K562 (cell line): Measurements from ENCODE around the gene PTGR3. TPM values are rescaled to one million over a fixed set of nuclear protein-coding genes. Genes with fewer than 3 reads are reported as not detected.

Experiments used
- ATAC-seq: fragments of 200-7000 bp; cut with Tn5 transposase; 3 replicates; pipeline ENCODE4 v1.9.1; 2020; ENCODE audit warnings: moderate library complexity
- BruUV-seq: library from RNA; stranded (reverse); fragments of 400-500 nt; replicated peaks from 2 replicates; lab custom pipeline; 2021; lab: Mats Ljungman, UMichigan
- CTCF ChIA-PET: fragments of 300-600 bp; formaldehyde crosslinking; extraction: SDS; loops from one replicate; lab custom pipeline; 2021; ENCODE audit warnings: low intra/inter-chr PET ratio; lab: Yijun Ruan, JAX
- POLR2A ChIA-PET: fragments of 300-600, 350-650 bp; sonication (Branson Sonifier 250); formaldehyde crosslinking; extraction: SDS; loops from one replicate; lab custom pipeline; 2021; ENCODE audit warnings: antibody characterized with exemption, inconsistent platforms; lab: Yijun Ruan, JAX
- DNase-seq, 4 experiments: peaks; one replicate each; pipeline versions ENCODE4 v3.0.0 to v3.0.0-alpha.2; 2011 to 2018; ENCODE audit warnings: low spot score in 3 of 4, mixed read lengths in 3 of 4; ENCODE audit errors: extremely low read depth in 1 of 4
- FAIRE-seq: peaks from 2 replicates; lab custom pipeline; 2011; peaks lifted over from hg19 to GRCh38; lab: Jason Lieb, UNC
- H2AFZ ChIP-seq: 2 replicates; pipeline ENCODE4 v1.6.0; 2011; ENCODE audit warnings: low read depth, low read length, control low read depth, inconsistent platforms
- H3K27ac ChIP-seq: fragments of 200-600 bp; 3 replicates; pipeline ENCODE4 v1.8.0; 2011; ENCODE audit warnings: low read depth, mild to moderate bottlenecking, control low read depth, inconsistent platforms, low read length, moderate library complexity, mixed read lengths; ENCODE audit errors: extremely low read depth
- H3K27me3 ChIP-seq, 2 experiments: fragments of 300-600 bp in 1 of 2; 2 replicates in 1 of 2; 3 replicates in 1 of 2; pipeline versions ENCODE4 v1.6.0 to v1.8.0; 2011; ENCODE audit warnings: inconsistent platforms in 2 of 2, low read length in 2 of 2, mild to moderate bottlenecking in 1 of 2, mixed read lengths in 1 of 2, moderate library complexity in 1 of 2; ENCODE audit not compliant: control insufficient read depth in 2 of 2, insufficient read depth in 2 of 2
- H3K36me3 ChIP-seq: fragments of 300-600 bp; 3 replicates; pipeline ENCODE4 v1.8.0; 2011; ENCODE audit warnings: mild to moderate bottlenecking, low read length, inconsistent platforms; ENCODE audit not compliant: control insufficient read depth, insufficient read depth
- H3K4me1 ChIP-seq, 2 experiments: fragments of 200-600 bp in 1 of 2; replicated peaks in 1 of 2; 2 replicates in 1 of 2; 3 replicates in 1 of 2; pipeline versions ENCODE4 v1.5.1 to v1.8.0; 2011; ENCODE audit warnings: inconsistent platforms in 2 of 2, low read length in 2 of 2, mild to moderate bottlenecking in 1 of 2, mixed read lengths in 1 of 2, moderate library complexity in 1 of 2; ENCODE audit not compliant: control insufficient read depth in 2 of 2, insufficient read depth in 2 of 2
- H3K4me2 ChIP-seq: 2 replicates; pipeline ENCODE4 v1.6.1; 2011; ENCODE audit warnings: low read length, control low read depth, inconsistent platforms, mixed read lengths; ENCODE audit not compliant: insufficient read depth
- H3K4me3 ChIP-seq: fragments of 200-600 bp; sonication (generic), shearing (Covaris generic); 2 replicates; pipeline ENCODE4 v1.5.1; 2016; ENCODE audit warnings: control low read depth, inconsistent platforms
- H3K79me2 ChIP-seq: fragments of 200-600 bp; 3 replicates; pipeline ENCODE4 v1.8.0; 2011; ENCODE audit warnings: low read length, inconsistent platforms; ENCODE audit not compliant: control insufficient read depth, insufficient read depth
- H3K9ac ChIP-seq, 2 experiments: 2 replicates each; pipeline versions ENCODE4 v1.6.0 to v1.6.1; 2011; ENCODE audit warnings: low read depth in 2 of 2, low read length in 2 of 2, control low read depth in 1 of 2, inconsistent platforms in 1 of 2, mild to moderate bottlenecking in 1 of 2, mixed read lengths in 1 of 2; ENCODE audit not compliant: insufficient read depth in 1 of 2
- H3K9me1 ChIP-seq: one replicate; pipeline ENCODE4 v1.6.0; 2011; ENCODE audit warnings: inconsistent platforms, mild to moderate bottlenecking, low read length, moderate library complexity; ENCODE audit not compliant: control insufficient read depth, insufficient read depth
- H3K9me3 ChIP-seq: replicated peaks from 2 replicates; pipeline ENCODE4 v1.5.1; 2011; ENCODE audit warnings: low read depth, low read length, inconsistent platforms; ENCODE audit not compliant: control insufficient read depth, insufficient read depth
- H4K20me1 ChIP-seq: replicated peaks from 2 replicates; pipeline ENCODE4 v1.6.1; 2011; ENCODE audit warnings: low read length, inconsistent platforms, mixed read lengths; ENCODE audit not compliant: control insufficient read depth, insufficient read depth
- CEBPG ChIP-seq, 3 experiments: fragments of 200-800 bp in 1 of 3; sonication (Bioruptor generic) in 1 of 3; sonication (generic) in 1 of 3; formaldehyde crosslinking in 1 of 3; IDR thresholded peaks in 2 of 3; conservative IDR thresholded peaks in 1 of 3; 2 replicates each; pipeline versions ENCODE4 v1.6.1 to v1.8.0; 2016 to 2022; ENCODE audit warnings: missing compliant biosample characterization in 2 of 3, missing genetic modification characterization in 2 of 3, mild to moderate bottlenecking in 1 of 3, missing genetic modification reagents in 1 of 3
- ETV1 ChIP-seq: fragments of 450-650 bp; conservative IDR thresholded peaks from 2 replicates; pipeline ENCODE4 v1.6.1; 2016; ENCODE audit warnings: missing genetic modification characterization, control low read depth, low read depth, missing compliant biosample characterization
- GABPA ChIP-seq: fragments of 200-800 bp; sonication (Bioruptor generic); conservative IDR thresholded peaks from 2 replicates; pipeline ENCODE4 v1.6.1; 2016; ENCODE audit warnings: low read depth, missing genetic modification characterization, missing compliant biosample characterization
- SRF ChIP-seq, 2 experiments: fragments of 250-450, 450-650 bp in 1 of 2; sonication (Bioruptor Pico) in 1 of 2; sonication (generic) in 1 of 2; formaldehyde crosslinking; IDR thresholded peaks; 2 replicates each; pipeline versions ENCODE4 v1.5.0 to v1.5.1; 2020 to 2022; ENCODE audit warnings: mild to moderate bottlenecking in 1 of 2, missing genetic modification reagents in 1 of 2
- WGBS: fragments of 100-300 bp; shearing (Covaris generic); methylation state at CpG from one replicate; pipeline ENCODE4 v1.1.6; 2016; ENCODE audit warnings: low coverage, mixed read lengths; ENCODE audit not compliant: insufficient coverage; ENCODE audit errors: missing lambda C conversion rate; 5-methylcytosine and 5-hydroxymethylcytosine counted together
- in situ Hi-C: fragments of 300-500 bp; cut with MboI; formaldehyde crosslinking; loops from 4 replicates; pipeline ENCODE4 v1.15.0; 2018; ENCODE audit warnings: inconsistent platforms, mixed read lengths
- intact Hi-C: fragments of 100-400 bp; cut with micrococcal nuclease; formaldehyde crosslinking; loops from 2 replicates; pipeline ENCODE4 v1.14.2; 2022
- polyA plus RNA-seq, 8 experiments: library from polyadenylated mRNA; depleted of rRNA in 4 of 8; stranded (reverse) in 5 of 8; unstranded in 3 of 8; fragments of >200 nt; fragmentation: Nextera tagmentation in 2 of 8; fragmentation: Illumina TruSeq in 1 of 8; extraction: Ambion mirVana in 2 of 8; extraction: Trizol in 1 of 8; gene quantifications; 2 replicates each; pipeline versions ENCODE4 v1.2.1 to v1.2.3, GENCODE V29; 2011 to 2014; ENCODE audit warnings: inconsistent platforms in 1 of 8, missing spikeins in 1 of 8
- total RNA-seq, 7 experiments: library from RNA; depleted of rRNA in 6 of 7; stranded (reverse); fragments of >200 nt in 6 of 7; fragmentation: Illumina TruSeq in 2 of 7; extraction: Trizol in 2 of 7; gene quantifications; 2 replicates each; pipeline versions ENCODE4 v1.2.1 to v1.2.3, GENCODE V29; 2011 to 2021; ENCODE audit warnings: low replicate concordance in 1 of 7
- TF ChIP-seq, protein P1 (sequence below), 2 experiments: fragments of 450-650 bp; IDR thresholded peaks; 2 replicates each; pipeline ENCODE4 v1.6.1; 2016

The PTGR3 gene
- total and polyA plus RNA-seq, 9 of the 15 experiments (the other 6 are each of a cell fraction or from before 2014, with no cell fraction given), result 4.1 to 32.3 (median 15.3) TPM

DNA sequence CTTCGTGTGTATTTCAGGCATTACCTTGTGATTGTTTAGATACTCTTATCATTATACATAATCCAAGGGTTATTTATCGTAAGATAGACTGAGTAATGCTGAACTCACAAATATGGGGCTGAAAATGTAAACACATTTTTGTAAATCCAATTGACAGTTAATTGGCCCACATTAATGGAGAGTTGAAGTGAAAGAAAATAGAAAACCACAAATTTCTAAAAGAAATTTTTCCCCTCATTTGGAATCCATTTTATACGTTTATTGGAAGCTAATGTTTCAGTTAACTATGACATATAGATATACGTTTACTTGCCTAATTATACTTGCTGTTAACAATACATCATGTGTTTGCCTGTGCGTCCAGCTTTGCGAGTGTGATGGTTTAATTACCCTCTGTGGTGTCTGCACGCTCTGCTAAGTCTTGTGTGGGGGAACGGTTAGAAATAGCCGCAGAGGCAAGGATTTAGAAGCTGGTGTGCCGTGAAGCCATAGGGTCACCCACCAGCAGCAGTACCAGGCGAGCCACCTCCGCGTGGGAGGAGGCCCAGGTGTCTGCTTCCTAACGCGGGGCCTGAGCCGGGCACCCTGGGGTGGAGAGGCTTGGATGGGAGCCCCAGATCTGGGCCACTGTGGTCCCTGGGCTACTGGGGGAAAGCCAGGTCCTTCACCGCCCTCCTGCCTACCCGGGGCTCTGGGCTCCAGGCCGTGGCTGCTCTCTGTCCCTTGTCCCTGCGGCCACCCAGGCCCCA lies 39.7 kb upstream of the PTGR3 start (continued):
- no peak for TF ChIP-seq CEBPG (CRISPR knock-in tag; IDR thresholded peaks at IDR 0.05)
- no peak for TF ChIP-seq CEBPG (tag; conservative IDR thresholded peaks at IDR 0.05 in 1 of 2, IDR thresholded peaks at IDR 0.05 in 1 of 2)

DNA sequence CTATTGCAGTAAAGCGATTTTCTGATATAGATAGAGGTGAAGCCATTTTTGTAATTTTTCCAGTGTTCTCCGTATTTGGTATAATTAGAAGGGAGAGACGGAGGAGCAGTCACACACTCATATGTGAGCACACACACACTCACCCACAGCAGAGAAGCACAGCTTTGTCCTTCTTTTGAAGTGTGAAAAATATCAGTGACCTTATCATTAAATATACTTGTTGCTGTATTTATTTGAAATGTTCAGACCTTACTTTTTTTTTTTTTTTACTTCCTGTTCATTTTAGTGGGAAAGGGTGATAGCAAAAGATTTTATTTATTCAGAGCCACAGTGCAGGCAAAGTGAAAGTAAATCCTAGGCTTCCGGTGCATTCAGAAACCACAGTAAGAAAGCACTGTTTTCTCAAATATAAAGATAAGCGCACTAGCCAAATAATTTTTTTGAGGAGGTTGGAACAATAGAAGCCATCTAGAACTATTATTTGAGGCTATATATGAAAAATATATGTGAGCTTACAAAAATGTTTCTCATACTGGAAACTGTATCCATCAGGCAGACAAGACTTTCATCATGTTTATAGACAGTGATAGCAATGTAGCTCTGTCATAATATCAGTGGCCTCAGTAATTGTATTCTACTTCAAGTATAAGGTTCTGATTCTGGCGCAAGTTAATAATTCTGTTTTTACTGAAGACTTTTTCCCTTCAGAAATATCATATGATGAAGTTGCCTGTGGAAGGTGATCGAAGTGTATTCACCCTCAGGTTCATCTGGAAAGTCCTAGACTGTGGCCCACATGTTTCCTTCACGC lies 38.9 kb upstream of the PTGR3 start:
- WGBS, result 49% methylated on average over 8 of the region's 8 CpGs

More for the DNA sequence above, 38.9 kb upstream of the PTGR3 start:
- FAIRE-seq (no peak), ATAC-seq (peak; percentile 45), DNase-seq (no peak)
- intact Hi-C loops, result no loop called here
- 0 out of 2 replicates have a peak overlapping the region, but pooled peaks have one; percentile 22 for H2AFZ ChIP-seq
- in situ Hi-C loops, result no loop called here
- CTCF ChIA-PET, result no interaction called here
- TF ChIP-seq GABPA (tag) (peak; percentile 48; the same call in 1 of the 2 replicates), ETV1 (tag) (peak; percentile 29), SRF (CRISPR knock-in tag; IDR thresholded peaks at IDR 0.05) (no peak)
- TF ChIP-seq, protein P1, sequence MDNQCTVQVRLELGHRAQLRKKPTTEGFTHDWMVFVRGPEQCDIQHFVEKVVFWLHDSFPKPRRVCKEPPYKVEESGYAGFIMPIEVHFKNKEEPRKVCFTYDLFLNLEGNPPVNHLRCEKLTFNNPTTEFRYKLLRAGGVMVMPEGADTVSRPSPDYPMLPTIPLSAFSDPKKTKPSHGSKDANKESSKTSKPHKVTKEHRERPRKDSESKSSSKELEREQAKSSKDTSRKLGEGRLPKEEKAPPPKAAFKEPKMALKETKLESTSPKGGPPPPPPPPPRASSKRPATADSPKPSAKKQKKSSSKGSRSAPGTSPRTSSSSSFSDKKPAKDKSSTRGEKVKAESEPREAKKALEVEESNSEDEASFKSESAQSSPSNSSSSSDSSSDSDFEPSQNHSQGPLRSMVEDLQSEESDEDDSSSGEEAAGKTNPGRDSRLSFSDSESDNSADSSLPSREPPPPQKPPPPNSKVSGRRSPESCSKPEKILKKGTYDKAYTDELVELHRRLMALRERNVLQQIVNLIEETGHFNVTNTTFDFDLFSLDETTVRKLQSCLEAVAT (IDR thresholded peaks at IDR 0.05), result no peak
- no peaks in the 10 kb centered on the region for H3K79me2 ChIP-seq
- H3K4me1 ChIP-seq, result peaks cover 0 to 11% of the 10 kb centered on the region in 2 experiments; a peak in 3 of 5 replicates
- no peaks in the 10 kb centered on the region for H3K9me3 ChIP-seq
- no peak overlapping the region for H3K4me3 ChIP-seq
- H3K27me3 ChIP-seq, result no peaks in the 10 kb centered on the region
- BruUV-seq, result no TSS peak
- H4K20me1 ChIP-seq, result no peaks in the 10 kb centered on the region; the same call in 1 of the 2 replicates
- POLR2A ChIA-PET, result no interaction called here
- no peak overlapping the region for H3K9ac ChIP-seq
- H3K27ac ChIP-seq, result no peak overlapping the region; the same call in 2 of the 3 replicates
- no peaks in the 10 kb centered on the region for H3K9me1 ChIP-seq
- H3K4me2 ChIP-seq, result peak overlapping the region; percentile 17
- no peaks in the 10 kb centered on the region for H3K36me3 ChIP-seq
